ENCODE data around the gene SLC8A1.

Gene SLC8A1

DNA sequence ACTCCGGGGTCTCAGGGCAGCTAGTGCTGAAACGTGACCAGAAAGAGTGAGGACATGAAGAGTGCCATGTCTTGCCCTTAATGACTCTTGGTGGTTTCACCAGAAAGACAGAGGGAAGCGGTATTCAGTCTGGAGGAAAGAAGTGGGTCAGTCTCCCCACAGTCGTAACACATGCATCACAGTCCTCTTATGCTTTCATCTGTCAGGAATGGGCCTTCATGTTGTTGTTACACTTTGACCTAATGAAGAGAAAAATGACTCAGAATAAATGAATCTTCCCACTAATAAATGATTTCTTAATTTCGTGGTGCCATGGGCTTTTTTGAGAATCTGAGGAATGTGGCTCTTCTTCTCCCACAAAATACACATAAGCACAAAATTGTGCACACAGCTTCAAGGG, 103.2 kb downstream of the SLC8A1 start:
- DNase-seq: no peak

DNA sequence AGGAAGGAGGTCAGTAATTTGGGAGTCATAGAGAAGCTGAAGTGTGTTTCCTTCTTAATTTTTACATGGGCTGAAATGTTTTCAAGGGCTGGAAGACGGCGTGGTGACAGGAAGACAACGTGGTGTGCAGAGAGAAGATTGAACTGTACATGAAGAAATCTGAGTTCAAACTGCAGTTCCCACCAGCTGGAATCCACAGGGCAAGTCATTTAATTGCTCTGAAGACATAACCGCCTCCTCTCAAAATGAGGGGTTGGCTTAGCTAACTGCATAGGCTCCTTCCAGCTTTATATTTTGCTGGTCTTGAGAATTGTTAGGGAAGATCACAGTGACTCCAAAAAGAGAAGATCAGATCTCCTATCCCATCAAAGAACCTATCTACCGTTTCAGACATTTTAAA, 103.9 kb downstream of the SLC8A1 start:
- no peak for DNase-seq

DNA sequence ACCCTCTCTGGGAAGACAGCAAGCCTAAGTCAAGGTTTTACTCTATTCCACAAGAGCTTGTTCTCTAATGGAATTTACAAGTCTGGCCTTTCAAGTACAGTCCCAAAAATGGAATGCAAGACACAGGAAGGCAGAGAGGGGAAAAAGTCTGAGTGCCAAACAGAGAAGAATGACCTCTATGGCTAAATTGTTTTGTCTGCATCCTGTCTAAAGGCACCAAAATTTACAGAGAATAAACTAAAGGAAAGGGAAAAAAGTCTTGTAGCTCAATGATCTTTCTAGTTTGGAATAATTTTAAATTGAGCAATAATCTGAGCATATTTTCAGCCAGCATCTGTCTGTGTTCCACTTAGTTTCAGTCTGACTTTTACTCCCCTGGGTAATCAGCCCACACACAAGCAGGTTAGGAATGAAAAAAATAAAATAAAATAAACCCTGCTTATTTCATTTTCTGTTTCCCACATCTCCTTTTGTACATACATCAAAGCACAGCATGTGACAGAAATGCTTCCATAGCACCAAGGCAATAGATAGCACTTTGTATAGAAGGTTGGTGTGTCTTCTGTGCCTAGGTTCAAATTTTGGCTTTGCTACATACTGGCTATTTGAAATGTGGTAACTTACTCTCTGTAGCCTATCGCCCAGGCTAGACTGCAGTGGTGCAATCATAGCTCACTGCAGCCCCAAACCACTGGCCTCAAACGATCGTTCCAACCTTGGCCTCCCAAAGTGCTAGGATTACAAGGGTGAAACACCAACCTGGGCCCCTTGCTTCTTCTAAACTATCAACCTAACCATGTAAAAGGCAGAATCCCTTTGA, 105.1 kb downstream of the SLC8A1 start:
- DNase-seq: no peak

DNA sequence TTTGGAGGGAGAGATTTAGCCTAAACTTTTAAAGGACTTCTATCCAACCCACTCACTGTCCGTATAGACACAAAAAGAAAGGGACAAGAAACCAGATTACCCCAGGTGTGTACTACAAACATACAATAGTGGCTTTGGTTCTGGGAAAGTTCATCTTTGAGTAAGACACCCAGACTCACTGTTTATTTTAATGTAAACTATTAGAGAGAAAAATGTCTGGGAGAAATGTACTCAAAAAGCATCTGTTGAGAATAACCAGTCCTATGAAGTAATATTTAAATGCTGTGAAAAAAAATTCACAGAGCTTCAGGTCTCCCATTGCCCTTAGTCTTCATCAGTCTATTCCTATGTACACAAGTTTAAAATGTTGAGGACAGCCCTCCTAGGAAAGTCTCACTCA, 107.5 kb downstream of the SLC8A1 start:
- DNase-seq: no peak

DNA sequence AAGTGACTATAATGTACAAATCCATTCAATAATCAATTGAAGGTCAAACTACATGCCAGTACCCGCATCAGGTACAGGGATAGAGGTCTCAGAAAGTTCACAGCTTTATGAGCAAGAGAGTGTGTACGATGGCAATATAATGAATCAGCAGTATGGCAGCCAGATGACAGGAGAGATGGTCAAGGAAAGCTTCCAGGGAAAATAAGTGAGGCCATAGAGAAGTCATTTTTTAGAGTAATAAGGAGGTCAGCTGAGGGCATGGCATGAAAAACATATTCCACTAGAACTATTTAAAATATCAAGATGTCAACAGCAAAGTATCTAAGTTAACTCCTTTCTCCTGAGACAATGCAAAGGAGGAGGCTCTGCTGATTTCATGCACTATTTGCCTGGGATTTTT, 108.0 kb downstream of the SLC8A1 start:
- DNase-seq: no peak

DNA sequence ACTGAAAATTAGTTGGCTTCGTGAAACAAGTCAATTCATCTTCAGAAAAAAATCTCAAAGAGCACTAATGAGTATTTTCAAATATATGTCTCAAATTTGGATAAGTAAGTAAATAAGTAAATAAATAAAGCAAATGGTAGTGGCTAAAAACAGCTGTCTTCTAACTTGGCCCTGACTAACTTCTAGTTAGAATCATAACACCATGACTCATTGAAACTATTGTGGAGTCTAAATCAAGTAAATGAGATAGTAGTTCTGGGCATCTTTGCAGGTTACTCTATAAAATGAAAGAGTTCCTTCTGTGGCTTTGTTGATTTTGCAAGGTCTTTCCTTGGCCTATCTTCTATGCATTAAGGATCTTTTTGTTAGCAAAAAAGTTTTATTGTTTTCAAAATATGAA, 110.7 kb downstream of the SLC8A1 start:
- no peak for DNase-seq

DNA sequence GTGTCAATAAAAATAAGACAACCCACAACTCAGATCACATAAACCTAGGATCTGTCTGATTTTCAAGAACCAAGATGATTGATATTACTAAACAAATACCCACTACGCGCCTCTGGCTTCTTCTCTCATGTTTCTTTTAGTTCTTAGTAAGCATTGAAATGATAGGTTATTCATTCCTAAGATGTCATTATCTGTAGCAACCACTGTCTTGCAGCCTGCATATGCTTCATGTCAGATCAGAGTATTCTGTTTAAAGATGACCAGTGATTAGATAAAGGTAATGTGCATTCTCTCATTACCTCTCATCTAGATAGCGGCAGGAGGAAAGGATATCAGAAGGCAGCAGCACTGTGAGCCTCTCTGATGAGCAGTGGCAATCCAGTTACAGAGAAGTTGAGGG, 112.9 kb downstream of the SLC8A1 start:
- DNase-seq: no peak

DNA sequence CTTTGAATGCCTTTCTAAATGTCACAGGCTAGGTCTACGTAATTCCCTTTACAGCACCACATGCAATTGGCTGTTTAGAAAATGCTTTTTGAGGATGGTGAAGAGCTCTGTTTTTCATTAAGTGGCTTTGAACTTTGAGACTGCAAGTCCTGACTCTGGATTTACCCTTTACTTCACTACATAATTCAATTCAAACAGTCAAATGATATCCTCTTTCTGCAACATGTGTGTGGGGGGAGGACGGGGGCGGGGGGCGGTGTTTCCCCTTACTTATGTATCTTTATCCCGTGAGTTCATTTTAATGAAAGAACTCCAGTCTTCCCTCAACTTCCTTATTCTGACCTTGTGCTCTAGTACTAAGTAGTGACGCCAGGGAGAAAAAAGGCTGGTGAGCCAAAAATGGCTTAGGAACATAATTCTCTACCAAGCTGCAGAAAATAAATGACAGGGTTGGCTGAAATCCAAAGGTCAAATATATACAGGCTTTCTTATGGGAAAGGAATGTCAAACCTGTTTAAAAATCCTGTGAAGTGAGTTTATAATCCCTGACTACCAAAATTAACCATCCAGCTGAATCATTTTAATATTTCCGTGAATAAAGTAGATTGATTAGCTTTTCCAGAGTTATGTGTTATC, 119.6 kb downstream of the SLC8A1 start:
- DNase-seq: no peak

DNA sequence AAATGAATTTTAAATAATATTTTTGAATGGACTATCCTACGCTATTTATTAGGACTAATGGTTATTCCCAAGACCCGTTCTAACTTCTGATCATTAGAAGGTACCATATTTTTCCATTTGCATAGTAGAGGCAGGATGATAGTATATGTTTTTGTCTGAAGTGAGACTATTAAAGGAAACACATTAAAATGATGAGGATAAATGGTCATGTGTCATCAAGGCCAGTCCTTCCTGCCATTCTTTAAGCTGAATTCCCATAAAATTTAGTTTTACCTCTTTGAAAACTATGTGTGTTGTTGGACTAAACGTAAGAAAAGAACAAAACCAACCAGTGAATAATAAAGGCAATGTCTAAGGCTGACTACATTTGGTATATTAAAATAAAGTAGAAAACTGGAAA, 121.8 kb downstream of the SLC8A1 start:
- DNase-seq: no peak

DNA sequence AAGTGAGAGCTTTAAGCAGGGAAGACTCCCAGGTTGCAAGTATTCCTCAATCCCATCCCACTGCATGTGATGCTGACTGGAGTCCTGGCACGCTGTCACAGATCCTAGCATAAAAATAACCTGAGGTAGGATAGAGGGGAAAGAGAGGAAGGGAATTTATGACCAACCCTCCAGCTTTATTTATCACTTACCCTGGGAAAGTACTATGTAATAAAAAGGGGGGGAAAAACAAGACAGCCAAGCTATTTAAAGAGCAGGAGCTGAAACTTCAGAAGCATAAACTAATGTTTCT, 122.2 kb downstream of the SLC8A1 start:
- no peak for DNase-seq

DNA sequence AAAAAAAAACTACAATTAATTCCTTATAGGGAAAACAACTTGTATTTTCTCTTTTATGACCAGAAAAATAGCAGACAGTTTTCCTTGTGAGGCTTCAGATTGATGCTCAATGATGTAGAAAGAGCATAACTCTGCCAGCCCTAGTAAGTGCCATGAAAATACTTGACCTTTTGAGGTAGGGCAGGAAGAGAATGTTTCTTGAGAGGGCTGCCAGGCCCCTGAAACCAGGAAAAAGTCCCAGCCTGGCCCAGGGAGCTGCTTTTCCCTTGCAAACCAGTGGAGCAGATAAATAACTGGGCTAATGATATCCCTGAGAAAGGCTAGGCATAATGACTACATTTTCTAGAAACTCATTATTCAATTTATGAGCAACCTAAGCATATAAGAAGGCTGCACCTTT, 126.8 kb downstream of the SLC8A1 start:
- DNase-seq: no peak

DNA sequence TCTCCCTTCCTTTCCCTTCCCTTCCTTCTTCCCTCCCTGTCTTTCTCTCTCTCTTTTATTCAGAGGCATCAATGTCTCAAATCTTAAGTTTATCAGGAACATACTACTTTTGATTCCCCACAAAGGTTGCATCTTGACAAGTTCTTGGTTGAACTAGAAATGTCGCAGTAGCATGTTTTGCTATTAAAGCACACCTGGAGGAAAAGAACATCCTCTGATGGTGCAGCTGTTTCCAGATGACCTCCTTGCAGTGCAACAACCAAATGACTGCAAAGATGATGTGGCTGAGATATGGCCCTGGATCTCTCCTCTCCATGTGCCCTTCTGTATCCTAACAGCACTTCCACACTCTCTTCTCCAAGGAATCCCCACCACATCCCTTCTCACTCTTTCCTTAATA, 127.2 kb downstream of the SLC8A1 start:
- no peak for DNase-seq

DNA sequence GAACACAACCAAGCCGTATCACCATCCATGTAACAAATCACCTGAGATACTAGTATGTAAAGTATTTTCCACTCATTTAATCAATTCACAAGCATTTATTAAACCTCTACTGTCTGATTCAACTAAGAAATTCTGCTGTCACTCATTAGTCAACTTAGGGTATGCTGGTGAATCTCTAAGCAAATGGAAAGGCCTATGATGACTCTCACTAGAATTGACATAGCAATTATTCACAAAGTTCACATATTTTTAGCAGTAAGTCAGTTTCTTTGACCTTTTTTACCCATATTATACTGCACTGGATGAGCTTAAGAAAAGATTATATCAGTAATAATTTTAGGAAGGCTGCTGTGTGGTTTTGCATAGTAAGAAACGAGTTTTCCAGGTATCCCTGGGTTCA, 130.1 kb downstream of the SLC8A1 start:
- DNase-seq: no peak

DNA sequence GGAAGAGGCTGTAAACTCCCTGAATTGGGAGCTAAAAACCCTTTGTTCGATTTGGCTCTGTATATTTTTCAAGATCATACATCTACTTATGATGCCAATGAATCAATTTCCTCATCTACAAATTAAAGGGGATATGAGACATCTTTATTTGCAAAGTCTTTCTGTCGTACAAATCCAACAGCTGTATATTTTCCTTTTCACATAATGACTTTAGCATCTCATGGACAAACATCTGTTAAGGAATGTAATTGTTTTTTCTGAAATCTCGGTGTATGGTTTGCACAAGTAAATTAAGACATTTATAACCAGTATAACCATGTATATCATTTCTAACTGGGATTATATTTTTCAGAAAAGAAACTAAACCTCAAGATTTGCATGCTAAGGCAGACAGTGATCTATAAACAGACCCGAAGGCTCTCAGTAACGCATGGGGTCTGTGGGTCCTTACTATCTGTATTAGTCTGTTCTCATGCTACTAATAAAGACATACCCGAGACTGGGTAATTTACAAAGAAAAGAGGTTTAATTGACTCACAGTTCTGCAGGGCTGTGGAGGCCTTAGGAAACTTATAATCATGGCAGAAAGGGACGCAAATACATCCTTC, 130.8 kb downstream of the SLC8A1 start:
- DNase-seq: no peak

DNA sequence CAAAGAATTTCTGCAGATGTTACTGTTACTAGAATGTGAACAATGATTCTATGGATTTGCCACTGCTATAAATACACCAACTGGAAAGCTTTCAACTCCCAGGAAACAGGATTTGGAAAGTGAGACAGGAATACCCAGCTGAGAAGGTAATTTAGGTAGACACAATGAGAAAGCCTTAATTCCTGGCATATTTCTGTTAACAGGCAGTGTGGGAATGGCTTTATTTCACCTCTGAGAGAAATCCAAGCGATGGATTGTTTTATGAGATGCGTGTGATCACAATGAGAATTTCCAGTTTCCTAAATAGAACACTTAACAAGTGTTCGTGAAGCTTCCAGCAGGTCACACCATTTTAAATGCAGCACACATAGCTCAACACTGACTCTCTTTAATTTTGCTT, 133.0 kb downstream of the SLC8A1 start:
- no peak for DNase-seq

DNA sequence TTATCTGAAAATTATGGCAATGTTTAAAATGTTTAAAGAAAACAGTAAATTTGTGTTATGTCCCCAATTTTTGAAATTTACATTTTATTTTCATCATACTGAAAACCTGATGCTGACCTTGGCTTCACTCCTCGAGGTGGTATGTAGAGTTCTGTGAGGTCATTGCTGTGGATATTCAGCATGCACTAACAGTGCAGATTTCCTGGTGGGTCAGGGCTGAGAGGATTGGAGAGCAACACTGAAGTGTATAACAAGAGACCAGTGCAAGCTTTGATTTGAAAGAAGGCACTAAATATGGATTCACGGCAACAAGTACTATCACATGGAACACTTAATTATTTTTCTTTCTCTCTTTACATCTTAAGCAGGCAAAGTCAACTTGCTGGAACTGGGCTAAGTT, 134.1 kb downstream of the SLC8A1 start:
- DNase-seq: no peak

DNA sequence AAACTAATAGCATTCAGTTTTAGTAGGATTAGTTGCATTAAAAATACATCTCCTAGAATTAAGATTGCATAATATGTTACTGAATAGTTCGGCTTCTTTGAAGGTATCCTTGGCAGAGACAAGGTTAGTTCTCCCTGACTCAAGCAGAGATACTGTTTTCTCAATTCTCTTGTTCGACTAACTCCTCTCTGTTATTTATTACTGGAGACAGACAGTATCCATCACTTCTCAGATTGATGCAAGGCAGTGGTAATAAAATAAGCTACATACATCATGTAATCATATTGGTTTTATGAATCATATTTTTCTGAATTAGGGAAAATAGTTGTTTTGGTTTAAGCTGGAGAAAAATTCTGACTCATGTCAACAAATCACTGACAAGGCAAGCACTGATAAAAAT, 134.8 kb downstream of the SLC8A1 start:
- no peak for DNase-seq

DNA sequence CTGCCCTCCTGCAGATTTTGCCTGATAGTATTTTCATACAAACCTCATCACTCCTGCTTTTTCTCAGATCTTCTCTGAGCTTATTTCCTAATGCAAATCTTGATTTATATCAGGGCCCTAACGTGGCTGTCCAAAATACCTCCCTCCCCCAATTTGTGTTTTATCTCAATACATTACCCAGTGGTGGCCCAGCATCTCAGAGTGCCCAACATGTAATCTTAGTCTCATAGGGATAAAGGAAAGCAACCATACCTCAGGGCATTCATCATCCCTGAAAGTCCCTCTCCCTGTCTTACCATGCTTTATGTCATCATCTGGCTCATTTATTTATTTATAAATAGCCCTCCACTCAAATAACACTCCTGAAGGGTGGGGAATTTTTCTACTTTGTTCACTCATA, 135.3 kb downstream of the SLC8A1 start:
- no peak for DNase-seq

DNA sequence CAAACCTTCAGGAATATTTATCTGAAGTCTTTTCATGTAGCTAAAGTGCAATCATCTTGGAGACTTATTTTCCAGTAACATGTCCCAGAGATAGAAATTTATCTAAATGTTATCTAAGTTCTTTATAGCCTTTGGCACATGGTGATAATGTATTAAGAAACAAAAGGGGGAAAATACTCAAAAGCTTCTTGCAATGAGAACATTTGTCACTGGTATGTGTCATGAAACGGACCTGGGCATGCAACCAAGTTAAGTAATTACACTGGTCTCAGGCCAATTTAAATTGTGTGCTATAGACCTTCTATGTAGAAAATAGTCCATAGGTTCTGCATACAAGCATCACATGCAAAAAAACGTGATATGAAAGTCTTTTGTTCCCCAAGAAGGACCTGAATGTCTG, 136.2 kb downstream of the SLC8A1 start:
- DNase-seq: no peak

DNA sequence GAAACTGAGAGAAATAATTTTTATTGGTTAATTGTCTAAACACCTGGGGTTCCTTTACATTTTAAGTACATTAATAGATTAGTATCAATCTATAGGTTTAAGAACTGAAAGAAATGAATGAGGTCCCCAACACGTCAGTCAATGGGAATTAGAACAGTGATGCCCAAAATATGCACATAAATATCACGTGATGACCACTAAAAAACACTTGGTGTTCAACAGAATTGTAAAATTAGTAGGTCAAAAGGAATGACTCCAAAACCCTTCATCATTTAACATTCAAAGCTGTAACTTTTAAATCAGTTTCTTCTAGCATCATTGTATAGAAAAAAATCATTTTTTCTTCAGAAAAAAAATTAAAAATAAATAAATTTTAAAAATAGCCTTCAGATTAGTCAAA, 140.9 kb downstream of the SLC8A1 start:
- DNase-seq: no peak

DNA sequence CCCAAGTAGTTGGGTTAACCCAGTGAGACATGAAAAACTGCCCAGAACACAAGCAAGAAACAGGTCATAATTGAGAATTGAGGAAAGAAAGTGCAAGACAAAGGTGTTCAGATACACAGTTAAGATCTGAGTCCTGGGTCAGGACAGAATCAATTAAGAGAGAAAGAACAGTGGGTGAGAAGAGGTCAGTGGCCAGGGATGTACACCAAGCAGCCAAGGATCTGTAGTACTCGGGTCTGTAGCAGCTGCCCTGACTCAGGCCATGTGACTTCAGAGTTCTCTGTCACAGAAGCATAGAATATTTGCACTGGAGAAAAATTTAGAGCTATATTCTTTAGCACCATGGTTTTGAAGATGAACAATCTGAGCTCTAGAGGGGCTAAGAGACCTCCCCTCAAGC, 141.6 kb downstream of the SLC8A1 start:
- DNase-seq: no peak

DNA sequence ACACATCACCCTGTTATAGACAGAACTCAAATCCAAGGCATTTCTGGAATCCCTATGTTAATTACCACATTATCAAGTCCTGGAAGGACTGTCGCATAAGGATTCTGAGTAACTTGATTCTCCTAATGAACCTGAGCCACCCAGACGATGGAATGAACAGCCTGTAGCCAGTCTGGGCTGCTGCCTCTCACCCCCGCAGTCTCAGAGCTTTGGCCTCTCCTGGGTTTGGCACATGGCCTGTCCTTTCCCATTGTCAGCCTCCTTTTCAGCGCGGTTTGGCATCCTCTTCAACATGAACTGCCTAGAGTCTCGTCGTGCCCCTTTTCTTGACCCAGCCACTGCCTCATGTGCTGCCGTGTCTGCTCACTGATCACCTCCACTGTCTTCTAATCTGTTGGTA, 147.6 kb downstream of the SLC8A1 start:
- DNase-seq: no peak

DNA sequence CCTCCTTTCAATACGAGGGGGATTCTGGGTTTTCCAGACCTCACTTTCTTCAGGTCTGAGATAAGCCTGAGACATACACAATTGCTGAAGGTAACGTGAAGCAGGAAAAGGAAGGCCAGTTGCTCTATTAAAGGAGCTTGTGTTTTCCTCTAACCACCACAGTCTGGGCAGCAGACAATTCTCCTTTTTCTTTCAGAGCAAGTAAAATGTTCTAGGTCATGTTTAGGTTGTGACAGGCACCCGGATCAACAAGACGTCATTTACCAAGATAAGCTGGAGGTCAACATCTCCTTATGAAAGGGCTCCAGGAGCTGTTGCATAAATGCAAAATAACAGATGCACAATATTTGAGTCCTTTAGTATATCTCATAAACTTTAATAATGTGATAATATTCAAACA, 148.1 kb downstream of the SLC8A1 start:
- no peak for DNase-seq

DNA sequence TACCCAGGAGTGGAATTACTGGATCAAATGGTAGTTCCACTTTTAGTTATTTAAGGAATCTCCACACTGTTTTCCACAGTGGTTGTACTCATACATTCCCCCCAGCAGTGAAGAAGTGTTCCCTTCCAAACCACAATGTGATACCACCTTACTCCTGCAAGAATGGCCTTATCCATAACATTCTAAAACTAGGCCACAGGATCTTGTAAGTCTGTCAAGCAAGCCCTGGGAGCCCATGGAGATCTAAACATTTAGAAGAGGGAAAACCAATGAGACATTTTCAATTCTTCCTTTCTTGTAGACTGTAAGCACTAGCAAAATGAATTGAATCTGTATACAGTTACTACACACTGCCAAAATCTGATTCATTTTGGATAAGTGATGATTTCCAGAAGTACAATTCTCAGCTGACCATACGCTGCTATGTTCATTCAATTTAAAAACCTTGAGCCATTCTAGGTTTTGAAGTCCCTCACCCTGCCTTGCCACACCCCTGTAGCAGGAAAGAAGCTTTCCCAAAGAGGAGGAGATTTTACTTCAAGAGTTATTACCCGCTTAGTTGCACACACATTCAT, 149.1 kb downstream of the SLC8A1 start:
- DNase-seq: no peak

All from NCI-H187 (cell line).